Body of pancreas (tissue), 4 donors: Measurements from ENCODE around the gene AP1M2.

ENCODE experiments used
- POLR2A ChIP-seq, 3 donors: fragments of 450-650 bp; IDR thresholded peaks; one replicate each; pipeline ENCODE4 v1.6.1; 2016; ENCODE audit warnings: antibody characterized with exemption in 3 of 3, mild to moderate bottlenecking in 2 of 3
- TF ChIP-seq, protein P1 (sequence below), 7 experiments: fragments of 450-650 bp in 4 of 7; fragments of 200-600 bp in 3 of 7; sonication (generic) in 3 of 7; IDR thresholded peaks; one replicate each; pipeline ENCODE4 v1.5.1; 2016 to 2019; ENCODE audit warnings: antibody characterized with exemption in 7 of 7

DNA sequence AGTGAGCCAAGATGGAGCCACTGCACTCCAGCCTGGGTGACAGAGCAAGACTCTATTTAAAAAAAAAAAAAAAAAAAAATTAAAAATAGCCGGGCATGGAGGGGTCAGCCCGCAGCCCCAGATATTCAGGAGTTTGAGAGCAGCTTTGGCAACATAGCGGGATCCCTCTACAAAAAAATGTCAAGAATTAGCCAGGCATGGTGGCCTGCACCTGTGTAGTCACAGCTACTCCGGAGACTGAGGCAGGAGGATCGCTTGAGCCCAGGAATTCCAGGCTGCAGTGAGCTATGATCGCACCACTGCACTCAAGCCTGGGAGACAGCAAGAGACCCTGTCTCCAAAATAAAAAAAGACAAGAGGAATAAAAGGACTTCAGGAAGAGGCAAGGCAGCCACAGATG is 716 bp downstream of the AP1M2 start:
- no peak for TF ChIP-seq POLR2A (IDR thresholded peaks at IDR 0.05)
- TF ChIP-seq, protein P1, sequence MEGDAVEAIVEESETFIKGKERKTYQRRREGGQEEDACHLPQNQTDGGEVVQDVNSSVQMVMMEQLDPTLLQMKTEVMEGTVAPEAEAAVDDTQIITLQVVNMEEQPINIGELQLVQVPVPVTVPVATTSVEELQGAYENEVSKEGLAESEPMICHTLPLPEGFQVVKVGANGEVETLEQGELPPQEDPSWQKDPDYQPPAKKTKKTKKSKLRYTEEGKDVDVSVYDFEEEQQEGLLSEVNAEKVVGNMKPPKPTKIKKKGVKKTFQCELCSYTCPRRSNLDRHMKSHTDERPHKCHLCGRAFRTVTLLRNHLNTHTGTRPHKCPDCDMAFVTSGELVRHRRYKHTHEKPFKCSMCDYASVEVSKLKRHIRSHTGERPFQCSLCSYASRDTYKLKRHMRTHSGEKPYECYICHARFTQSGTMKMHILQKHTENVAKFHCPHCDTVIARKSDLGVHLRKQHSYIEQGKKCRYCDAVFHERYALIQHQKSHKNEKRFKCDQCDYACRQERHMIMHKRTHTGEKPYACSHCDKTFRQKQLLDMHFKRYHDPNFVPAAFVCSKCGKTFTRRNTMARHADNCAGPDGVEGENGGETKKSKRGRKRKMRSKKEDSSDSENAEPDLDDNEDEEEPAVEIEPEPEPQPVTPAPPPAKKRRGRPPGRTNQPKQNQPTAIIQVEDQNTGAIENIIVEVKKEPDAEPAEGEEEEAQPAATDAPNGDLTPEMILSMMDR (IDR thresholded peaks at IDR 0.05), result no peak
